Endothelial cell of umbilical vein (primary cell): ENCODE measurements around the gene CLEC16A.

Experiments
- CTCF ChIP-seq, 2 donors: IDR thresholded peaks; 1 replicate in 1 of 2; 2 replicates in 1 of 2; pipeline ENCODE4 v1.5.1; 2011; ENCODE audit warnings: low read length in 2 of 2, mild to moderate bottlenecking in 2 of 2, moderate library complexity in 2 of 2, control low read depth in 1 of 2, inconsistent platforms in 1 of 2, low read depth in 1 of 2; ENCODE audit not compliant: insufficient read depth in 1 of 2; ENCODE audit errors: extremely low read depth in 1 of 2
- EZH2 ChIP-seq: IDR thresholded peaks from 2 replicates; pipeline ENCODE4 v1.6.1; 2012; ENCODE audit warnings: borderline replicate concordance, low read depth, mild to moderate bottlenecking, moderate library complexity, low read length, inconsistent platforms; ENCODE audit not compliant: severe bottlenecking
- FOS ChIP-seq: IDR thresholded peaks from 2 replicates; pipeline ENCODE4 v1.6.1; 2011; ENCODE audit warnings: mild to moderate bottlenecking, low read length, moderate library complexity, borderline replicate concordance; ENCODE audit not compliant: insufficient read depth
- GATA2 ChIP-seq: IDR thresholded peaks from 2 replicates; pipeline ENCODE4 v1.7.0; 2011; ENCODE audit warnings: low read depth, mild to moderate bottlenecking, moderate library complexity, mixed read lengths, low read length; ENCODE audit not compliant: insufficient read length, insufficient read depth
- MAX ChIP-seq: IDR thresholded peaks from 2 replicates; pipeline ENCODE4 v1.6.1; 2011; ENCODE audit not compliant: insufficient read depth, insufficient read length
- MYC ChIP-seq: IDR thresholded peaks from one replicate; pipeline ENCODE4 v1.6.1; 2011; ENCODE audit warnings: mild to moderate bottlenecking, low read depth, low read length
- POLR2A ChIP-seq: IDR thresholded peaks from 2 replicates; pipeline ENCODE4 v1.6.1; 2012; ENCODE audit warnings: low read depth, mild to moderate bottlenecking, control low read depth, low read length
- POLR2AphosphoS5 ChIP-seq: IDR thresholded peaks from 2 replicates; pipeline ENCODE4 v1.6.1; 2012; ENCODE audit warnings: low read depth, mild to moderate bottlenecking, control low read depth, low read length, moderate library complexity; ENCODE audit not compliant: insufficient read depth

DNA sequence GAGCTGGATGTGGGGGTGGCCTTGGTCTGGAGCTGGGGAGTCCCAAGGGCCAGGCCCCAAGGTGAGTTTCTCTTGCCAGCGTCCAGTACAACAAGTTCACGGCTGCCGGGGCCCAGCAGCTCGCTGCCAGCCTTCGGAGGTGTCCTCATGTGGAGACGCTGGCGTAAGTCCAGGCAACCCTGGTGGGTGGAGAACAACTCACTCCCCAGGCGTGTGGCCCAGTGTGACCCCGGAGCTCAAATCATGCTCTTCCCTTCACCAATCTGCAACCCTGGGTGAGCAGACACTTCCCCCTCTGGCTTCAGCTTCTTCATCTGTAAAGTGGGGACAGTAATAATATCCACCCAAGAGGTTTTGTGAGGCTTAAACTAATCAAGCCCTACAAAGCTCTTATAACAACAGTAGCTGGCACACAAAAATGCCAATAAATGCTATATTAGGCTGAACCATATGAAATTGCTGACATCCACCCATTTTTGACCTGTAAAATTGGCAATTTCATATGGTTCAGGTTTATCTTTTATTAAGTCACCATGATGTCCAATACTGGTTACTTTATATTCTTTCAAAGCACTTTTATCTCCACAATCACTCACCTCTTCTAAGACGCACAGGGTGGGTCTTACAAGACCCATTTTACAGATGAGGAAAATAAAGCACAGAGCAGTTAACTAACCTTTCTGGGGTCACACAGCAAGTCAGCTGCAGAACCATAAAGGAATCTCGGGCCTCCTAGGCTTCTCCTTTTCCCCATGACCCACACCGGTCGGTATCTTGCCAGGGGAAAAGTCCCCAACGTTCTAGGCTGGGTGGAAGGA is 21.8 kb upstream of the CLEC16A start:
- TF ChIP-seq CTCF (IDR thresholded peaks at IDR 0.05; ENCODE audit: extremely low read depth in 1 of 2, insufficient read depth in 1 of 2, low read depth in 1 of 2, low read length in 2 of 2) (no peak), MYC (no peak), EZH2 (no peak), POLR2A (no peak), GATA2 (no peak), POLR2AphosphoS5 (no peak), MAX (no peak), FOS (no peak)
